Skeletal muscle satellite cell (primary cell): ENCODE measurements around the gene LUC7L. TPM values are rescaled to one million over a fixed set of nuclear protein-coding genes. Genes with fewer than 3 reads are reported as not detected.

Experiments
- H3K27me3 ChIP-seq: 2 replicates; pipeline ENCODE4 v1.7.0; 2013; ENCODE audit warnings: low read length; ENCODE audit not compliant: control insufficient read depth, insufficient read depth
- H3K36me3 ChIP-seq: 2 replicates; pipeline ENCODE4 v1.7.0; 2013; ENCODE audit warnings: mild to moderate bottlenecking, control low read depth, low read length; ENCODE audit not compliant: insufficient read depth
- H3K4me1 ChIP-seq: 2 replicates; pipeline ENCODE4 v1.7.0; 2013; ENCODE audit warnings: low read length; ENCODE audit not compliant: control insufficient read depth, insufficient read depth
- H3K4me2 ChIP-seq: 2 replicates; pipeline ENCODE4 v1.7.0; 2013; ENCODE audit warnings: mild to moderate bottlenecking, low read length
- H3K4me3 ChIP-seq: 2 replicates; pipeline ENCODE4 v1.7.0; 2013; ENCODE audit warnings: low read length
- H3K9ac ChIP-seq: 2 replicates; pipeline ENCODE4 v1.7.0; 2013; ENCODE audit warnings: mild to moderate bottlenecking, low read depth, low read length, moderate library complexity
- H3K9me3 ChIP-seq: replicated peaks from 2 replicates; pipeline ENCODE4 v1.7.0; 2013; ENCODE audit warnings: mild to moderate bottlenecking, control low read depth, low read length
- small RNA-seq: library from RNA; depleted of rRNA; stranded (forward); fragments of <200 nt; gene quantifications from one replicate; pipeline ENCODE3, GENCODE V24; 2012

LUC7L gene

GRCh38 chr16:143047-143446 lies 86.2 kb downstream of the LUC7L start:
- Histone ChIP-seq H3K4me1 (no peaks in the 10 kb centered on the region), H3K9ac (no peak overlapping the region), H3K36me3 (no peaks in the 10 kb centered on the region), H3K27me3 (no peaks in the 10 kb centered on the region), H3K9me3 (no peaks in the 10 kb centered on the region), H3K4me2 (no peak overlapping the region), H3K4me3 (no peak overlapping the region)

GRCh38 chr16:142405-142967 lies 86.8 kb downstream of the LUC7L start:
- Histone ChIP-seq H3K4me3 (no peak overlapping the region), H3K9ac (no peak overlapping the region), H3K4me1 (no peaks in the 10 kb centered on the region), H3K9me3 (no peaks in the 10 kb centered on the region), H3K36me3 (no peaks in the 10 kb centered on the region), H3K4me2 (no peak overlapping the region), H3K27me3 (no peaks in the 10 kb centered on the region)

DNA sequence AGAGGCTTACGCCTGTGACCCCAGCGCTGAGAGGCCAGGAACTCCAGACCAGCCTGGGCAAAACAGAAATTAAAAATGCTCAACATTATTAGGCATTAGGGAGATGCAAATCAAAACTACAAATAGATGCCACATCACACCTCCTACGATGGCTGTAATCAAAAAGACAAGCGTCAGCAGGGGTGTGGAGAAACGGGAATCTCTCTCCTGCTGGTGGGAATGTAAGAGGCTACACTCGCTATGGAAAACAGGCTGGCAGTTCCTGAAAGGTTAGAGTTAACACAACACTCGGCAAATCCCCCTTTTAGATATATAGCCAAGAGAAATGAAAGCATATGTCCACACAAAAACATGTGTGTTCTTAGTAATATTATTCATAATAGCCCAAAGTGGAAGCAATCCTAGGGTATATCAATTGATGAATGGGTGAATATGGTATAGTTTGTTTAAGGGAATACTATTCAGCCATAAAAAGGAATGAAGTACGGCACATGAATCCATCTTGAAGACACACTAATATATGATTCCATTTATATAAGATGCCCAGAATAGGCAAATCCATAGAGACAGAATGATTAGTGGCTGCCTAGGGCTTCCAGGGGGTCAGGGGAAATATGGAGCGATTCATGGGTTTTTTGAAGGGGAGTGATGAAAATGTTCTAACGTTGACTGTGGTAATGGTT lies 88.9 kb downstream of the LUC7L start:
- H3K4me3 ChIP-seq = no peak overlapping the region
- H3K4me1 ChIP-seq = peaks cover 3% of the 10 kb centered on the region
- no peaks in the 10 kb centered on the region for H3K27me3 ChIP-seq

More for the DNA sequence above, 88.9 kb downstream of the LUC7L start:
- H3K9me3 ChIP-seq = no peaks in the 10 kb centered on the region
- H3K36me3 ChIP-seq = no peaks in the 10 kb centered on the region
- no peak overlapping the region for H3K4me2 ChIP-seq
- H3K9ac ChIP-seq = no peak overlapping the region

Small RNAs within 50 kb of the gene (small RNA-seq; reads per million reads assigned to genes)
- gene RF00019 = not detected
